OCI-LY7 (cell line): ENCODE data around the gene SRGAP3.

Source experiments
- EZH2phosphoT487 ChIP-seq: fragments of 200-600 bp; sonication (generic); IDR thresholded peaks from 2 replicates; pipeline ENCODE4 v1.6.1; 2018; ENCODE audit warnings: low read depth, borderline replicate concordance, mild to moderate bottlenecking, mixed run types, antibody characterized with exemption, low read length, moderate library complexity, mixed read lengths
- TF ChIP-seq, protein P1 (sequence below): fragments of 200-600 bp; sonication (generic); conservative IDR thresholded peaks from 2 replicates; pipeline ENCODE4 v1.5.1; 2014; ENCODE audit warnings: mild to moderate bottlenecking, antibody characterized with exemption, low read length, moderate library complexity, mixed read lengths

DNA sequence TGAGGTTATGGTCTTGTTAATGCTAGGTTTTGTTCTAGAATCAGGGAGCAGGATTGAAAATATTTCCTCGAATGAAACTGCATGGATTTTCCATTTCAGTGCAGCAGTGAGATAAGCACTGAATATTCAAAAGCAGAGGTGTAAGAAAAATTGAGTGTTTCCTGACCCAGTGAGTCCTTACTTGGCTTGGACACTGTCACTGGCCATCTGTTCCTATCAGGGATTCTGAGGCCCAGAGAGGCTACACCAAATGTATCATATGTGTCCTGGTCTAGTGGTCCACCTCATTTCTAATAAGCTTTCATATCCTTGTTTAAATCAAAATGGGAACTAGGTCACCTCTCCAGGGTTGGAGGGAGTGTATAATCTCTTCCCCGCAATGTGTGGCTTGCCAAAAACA, 225.1 kb downstream of the SRGAP3 start:
- TF ChIP-seq, protein P1, sequence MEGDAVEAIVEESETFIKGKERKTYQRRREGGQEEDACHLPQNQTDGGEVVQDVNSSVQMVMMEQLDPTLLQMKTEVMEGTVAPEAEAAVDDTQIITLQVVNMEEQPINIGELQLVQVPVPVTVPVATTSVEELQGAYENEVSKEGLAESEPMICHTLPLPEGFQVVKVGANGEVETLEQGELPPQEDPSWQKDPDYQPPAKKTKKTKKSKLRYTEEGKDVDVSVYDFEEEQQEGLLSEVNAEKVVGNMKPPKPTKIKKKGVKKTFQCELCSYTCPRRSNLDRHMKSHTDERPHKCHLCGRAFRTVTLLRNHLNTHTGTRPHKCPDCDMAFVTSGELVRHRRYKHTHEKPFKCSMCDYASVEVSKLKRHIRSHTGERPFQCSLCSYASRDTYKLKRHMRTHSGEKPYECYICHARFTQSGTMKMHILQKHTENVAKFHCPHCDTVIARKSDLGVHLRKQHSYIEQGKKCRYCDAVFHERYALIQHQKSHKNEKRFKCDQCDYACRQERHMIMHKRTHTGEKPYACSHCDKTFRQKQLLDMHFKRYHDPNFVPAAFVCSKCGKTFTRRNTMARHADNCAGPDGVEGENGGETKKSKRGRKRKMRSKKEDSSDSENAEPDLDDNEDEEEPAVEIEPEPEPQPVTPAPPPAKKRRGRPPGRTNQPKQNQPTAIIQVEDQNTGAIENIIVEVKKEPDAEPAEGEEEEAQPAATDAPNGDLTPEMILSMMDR, result no peak
- no peak for TF ChIP-seq EZH2phosphoT487
